Right ventricle myocardium superior (tissue), 1 donor: Measurements from ENCODE around the gene PTPRN2. TPM values are rescaled to one million over a fixed set of nuclear protein-coding genes. Genes with fewer than 3 reads are reported as not detected.
"Not testable (repeated sequence)": the region's sequence is repeated elsewhere in the genome, so short reads cannot be mapped to it uniquely, and the experiment has no call there.

Experiments used
- ATAC-seq: fragments of 200-7000 bp; cut with Tn5 transposase; one replicate; pipeline ENCODE4 v1.9.1; 2020; ENCODE audit warnings: mild to moderate bottlenecking; ENCODE audit not compliant: poor library complexity
- DNase-seq: peaks from one replicate; pipeline ENCODE4 v3.0.0-alpha.2; 2020
- intact Hi-C: fragments of 100-400 bp; cut with DNase I; formaldehyde crosslinking; loops from one replicate; pipeline ENCODE4 v1.11.2; 2022
- total RNA-seq: library from RNA; stranded (reverse); fragmentation: NEBNext Ultra II Directional; extraction: Animal tissue kit (Norgen Biotek cat#: 25700); gene quantifications from one replicate; pipeline ENCODE4 v1.2.1, GENCODE V29; 2021
- donor health status: DM: no; HTN: yes; CAD: no; lungs with severe emphysema.

Gene PTPRN2
- total RNA-seq, 1 donor from 2014 or later, result 1.2 TPM

DNA sequence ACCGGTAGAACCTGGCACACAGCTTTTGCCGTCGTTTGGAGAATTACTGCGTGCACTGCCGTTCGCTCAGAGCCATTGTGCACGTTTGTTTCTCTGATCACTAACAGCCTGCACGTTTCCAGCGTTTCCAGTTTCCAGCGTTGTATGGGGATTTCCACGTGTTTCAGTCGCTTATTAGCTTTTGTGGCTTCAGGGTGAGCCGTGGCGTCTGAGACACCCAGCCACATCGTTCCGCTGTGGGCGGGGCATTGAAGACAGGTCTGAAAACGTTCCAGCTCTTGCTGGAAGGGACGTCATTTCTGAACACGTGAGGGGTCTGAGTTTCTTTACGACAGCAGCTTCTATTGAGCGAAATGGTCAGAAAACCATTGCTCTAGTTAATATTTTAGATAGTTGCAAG is 1086.0 kb downstream of the PTPRN2 start:
- intact Hi-C loops, result no loop called here
- ATAC-seq, result no peak

DNA sequence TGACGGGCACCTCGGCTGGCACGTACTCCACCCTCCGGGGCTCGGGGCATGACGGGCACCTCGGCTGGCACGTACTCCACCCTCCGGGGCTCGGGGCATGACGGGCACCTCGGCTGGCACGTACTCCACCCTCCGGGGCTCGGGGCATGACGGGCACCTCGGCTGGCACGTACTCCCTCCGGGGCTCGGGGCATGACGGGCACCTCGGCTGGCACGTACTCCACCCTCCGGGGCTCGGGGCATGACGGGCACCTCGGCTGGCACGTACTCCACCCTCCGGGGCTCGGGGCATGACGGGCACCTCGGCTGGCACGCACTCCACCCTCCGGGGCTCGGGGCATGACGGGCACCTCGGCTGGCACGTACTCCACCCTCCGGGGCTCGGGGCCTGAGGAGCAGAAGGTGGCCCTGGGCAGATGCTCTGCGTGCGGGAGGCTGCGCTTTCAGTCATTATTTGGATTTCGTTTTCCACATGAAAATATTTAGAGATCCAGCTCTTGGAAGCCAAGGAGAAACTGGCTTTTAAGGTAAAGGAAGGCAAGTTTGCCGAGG is 1086.6 kb downstream of the PTPRN2 start:
- ATAC-seq, intact Hi-C loops: not testable (repeated sequence)
- DNase-seq, result peak; percentile 12

More for the DNA sequence above, 1086.0 kb downstream of the PTPRN2 start:
- peak; percentile 21 for DNase-seq

DNA sequence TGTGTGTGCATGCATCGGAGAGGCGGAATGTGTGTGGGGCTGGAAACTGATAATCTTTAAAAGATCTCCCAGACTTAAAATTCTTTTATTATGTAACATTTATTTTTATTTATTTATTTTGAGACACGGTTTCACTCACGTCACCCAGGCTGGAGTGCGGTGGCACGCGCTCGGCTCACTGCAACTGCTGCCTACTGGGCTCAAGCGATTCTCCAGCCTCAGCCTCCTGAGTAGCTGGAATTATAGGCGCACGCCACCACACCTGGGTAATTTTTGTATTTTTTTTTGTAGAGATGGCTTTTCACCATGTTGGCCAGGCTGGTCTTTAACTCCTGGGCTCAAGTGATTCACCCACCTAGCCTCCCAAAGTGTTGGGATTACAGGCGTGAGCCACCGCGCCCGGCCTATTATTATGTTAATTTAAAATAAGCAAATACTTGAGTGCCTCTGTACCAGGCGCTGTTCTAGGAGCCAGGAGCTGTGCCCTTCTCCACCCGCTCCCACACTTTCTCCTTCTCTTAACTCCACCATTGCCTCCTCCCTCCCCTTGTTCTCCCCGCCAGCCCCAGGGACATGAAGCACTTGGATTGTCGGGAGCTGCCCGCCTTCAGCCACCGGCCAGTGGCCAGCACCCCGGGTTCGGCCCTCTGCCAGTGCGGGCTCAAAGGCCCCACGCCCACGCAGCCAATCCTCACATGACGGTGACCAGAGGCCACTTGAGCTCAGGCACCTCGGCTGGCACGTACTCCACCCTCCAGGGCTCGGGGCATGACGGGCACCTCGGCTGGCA is 1087.3 kb downstream of the PTPRN2 start:
- no peak for ATAC-seq
- intact Hi-C loops, result no loop called here
- DNase-seq, result peak; percentile 31

DNA sequence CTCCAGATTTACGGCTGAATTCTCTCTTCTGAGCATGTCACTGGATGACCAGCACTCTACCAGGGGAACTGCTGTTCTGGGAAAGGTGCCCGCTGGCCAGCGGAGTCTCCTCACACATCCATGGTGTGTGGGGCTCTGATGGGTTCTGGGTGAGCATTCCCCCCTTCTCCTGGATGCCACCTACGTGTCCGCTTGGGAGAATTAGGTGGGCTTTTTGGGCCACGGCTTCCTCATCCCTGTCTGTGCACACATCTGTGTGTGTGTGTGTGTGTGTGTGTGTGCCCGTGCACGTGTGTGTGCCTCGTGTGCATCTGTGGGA is 1087.8 kb downstream of the PTPRN2 start:
- DNase-seq, result peak; percentile 33
- no peak for ATAC-seq
- intact Hi-C loops, result no loop called here

DNA sequence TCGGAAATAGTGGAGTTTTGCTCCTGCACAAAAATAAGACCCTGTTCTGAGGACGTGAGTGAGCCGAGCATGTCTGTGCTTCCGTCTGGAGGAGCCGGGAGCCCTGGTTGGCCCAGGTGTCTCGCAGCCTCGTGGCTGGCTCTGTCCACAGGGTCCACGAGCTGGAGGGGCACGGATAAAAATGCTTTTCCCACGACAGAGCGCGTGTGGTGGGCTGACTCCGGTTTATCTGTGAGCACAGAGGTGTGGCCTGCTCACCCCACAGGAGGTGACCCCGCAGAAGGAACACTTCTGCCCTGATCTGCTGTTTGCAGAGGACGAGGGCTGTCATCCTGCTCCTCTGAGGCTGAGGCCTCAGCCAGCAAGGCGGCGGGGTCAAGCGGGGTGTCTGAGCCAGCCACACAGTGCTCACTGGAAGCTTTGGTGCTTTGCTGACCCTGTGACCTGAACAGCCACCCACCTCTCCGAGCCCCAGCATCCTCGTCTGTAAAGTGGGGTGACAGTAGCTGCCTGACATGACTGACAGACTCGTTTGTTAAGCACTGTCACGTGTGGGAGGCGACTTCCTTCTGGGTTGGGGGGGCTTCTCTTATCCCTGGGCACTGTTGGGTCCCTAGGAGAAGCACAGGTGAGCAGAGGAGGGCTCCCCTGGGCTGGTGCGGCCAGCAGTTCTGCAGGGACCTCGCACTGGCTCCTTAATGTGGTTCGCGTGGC is 1088.3 kb downstream of the PTPRN2 start:
- intact Hi-C loops, result no loop called here
- DNase-seq (peak; percentile 23), ATAC-seq (no peak)

DNA sequence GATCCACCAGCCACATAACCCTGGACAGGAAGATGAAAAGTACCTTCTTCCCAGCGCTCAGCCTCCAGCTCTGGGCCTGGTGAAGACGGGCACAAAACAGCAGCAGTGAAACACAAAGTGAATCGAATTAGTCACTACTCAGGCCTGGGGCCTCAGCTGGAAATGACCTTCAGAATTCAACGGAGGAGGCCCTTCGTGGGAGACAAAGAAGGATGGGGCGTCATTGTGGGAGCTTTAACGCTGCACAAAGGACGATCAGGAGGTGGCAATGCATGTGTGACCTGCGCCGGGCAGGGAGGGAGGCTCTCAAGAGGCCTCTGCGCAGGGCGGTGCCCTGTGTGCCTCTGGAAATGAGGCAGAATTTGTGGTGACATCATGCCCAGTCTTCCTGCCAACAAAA is 1089.0 kb downstream of the PTPRN2 start:
- ATAC-seq, result no peak
- intact Hi-C loops, result no loop called here
- peak; percentile 6 for DNase-seq

DNA sequence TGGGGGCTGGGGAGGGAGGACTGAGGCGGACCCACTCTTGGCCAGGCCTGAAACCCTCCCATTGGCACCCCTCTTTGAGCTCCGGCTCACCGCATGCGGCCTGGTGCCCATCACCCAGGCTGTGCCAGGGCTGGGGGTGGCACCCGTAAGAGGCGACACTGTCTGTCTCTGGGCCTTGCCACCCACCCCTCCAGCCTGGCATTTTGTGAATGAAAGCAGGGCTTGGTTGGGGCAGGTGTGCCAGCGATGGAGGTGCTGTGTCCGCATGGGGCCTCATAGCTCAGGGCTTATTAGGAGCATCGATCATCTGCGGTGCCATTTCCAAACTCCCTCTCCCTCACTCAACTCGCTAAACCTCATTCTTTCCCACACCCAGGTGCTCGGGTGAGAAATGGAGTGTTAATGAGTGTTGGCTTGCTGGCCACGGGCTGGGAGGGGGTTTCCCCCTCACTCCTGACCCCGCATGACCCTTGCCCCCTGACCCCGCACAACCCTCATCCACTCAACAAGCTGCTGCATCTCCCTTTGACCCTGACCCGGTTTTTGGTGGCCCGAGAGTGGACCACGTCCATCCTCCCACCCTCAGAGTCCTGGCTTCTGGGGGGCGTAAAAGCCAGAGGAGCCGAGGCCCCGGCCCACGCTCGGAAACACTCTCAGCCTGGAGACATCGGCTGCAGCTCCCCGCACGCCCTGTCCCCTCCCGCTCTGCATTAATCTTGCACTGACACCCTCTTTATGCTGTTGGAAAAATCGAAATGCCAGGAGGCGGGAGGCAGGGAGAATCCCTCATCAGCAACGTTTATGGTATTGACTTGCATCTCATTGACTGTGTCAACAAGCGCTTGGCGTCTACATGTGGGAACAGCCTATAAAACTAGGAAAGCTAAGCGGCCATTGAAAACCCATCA is 1089.6 kb downstream of the PTPRN2 start:
- intact Hi-C loops, result no loop called here
- no peak for ATAC-seq
- peak; percentile 20 for DNase-seq

DNA sequence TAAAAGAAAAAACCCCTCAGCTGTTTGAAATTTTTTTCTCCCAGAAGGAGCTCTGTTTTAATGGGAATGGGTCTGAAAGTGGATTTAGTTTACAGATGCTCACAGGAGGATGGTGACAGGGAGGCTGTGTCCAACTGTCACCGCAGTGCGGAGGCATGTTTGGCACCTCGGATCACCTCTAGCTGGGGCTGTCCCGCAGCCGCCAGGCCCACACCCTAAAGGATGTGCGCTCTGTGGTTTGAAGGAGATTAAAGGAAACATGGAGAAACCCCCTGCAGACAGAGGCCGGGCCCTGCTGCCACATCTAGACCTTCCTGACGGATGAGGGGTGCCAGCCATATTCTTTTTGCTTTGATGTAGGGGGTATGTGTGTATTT is 1090.3 kb downstream of the PTPRN2 start:
- ATAC-seq, result no peak
- intact Hi-C loops, result no loop called here
- DNase-seq, result peak; percentile 13

DNA sequence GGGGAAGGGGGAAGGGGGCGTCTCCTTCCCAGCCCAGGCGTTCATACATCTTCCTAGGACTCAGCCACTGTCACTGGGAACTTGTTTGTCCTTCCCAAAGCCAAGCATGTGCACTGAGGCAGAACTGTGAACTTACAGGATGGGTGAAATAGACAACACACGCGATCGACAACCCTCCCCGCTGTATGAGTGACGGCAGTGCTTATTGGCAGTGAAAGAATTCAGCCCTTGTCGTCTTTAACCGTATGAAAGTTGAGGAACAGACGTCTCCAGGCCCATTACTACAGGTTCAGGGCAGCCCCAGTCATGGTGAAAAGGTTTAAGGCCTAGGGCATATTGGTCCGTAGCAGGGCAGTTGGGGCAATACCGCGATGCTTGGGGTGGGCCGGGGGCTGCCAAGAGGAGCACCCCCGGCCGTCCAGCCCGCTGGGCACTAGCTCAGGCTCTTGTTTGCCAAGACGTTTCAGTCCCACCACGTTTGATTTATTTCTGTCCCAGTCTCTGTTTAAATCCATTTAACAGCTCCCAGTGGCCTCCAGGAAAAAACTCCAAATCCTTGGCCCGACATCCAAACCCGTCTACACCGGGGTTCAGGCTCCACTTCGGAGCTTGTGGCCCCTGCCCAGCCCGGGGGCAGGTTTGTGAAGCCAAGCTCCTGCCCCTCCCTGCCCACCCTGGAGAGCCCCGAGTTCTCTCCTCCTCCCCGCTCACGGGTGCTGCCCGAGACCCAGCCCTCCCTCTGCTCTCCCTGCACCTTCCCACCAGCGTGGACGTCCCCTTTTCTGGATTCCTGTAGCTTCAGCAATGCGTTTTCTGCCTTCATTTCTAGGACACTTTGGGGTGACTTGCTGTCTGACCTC is 1091.0 kb downstream of the PTPRN2 start:
- ATAC-seq (no peak), DNase-seq (peak; percentile 31)
- intact Hi-C loops, result no loop called here

DNA sequence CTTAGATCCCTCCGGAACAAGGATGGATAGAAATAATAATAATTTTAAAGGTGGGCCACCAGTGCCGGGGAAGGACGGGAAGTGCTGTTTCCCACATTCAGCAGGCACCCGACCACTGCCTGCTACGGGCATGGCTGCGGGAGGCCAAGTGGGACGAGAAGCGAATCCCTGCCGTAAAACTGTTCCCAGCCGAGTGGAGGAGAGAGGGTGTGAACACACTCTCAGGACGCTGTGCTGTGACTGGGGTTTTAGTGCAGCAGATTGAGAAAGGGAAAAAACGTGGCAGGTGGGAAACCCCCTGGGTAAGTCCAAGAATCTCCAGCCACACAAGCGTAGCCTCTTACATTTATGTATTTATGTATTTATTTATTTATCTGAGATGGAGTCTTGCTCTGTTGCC is 1092.0 kb downstream of the PTPRN2 start:
- DNase-seq, result peak; percentile 26
- intact Hi-C loops, result no loop called here
- no peak for ATAC-seq

DNA sequence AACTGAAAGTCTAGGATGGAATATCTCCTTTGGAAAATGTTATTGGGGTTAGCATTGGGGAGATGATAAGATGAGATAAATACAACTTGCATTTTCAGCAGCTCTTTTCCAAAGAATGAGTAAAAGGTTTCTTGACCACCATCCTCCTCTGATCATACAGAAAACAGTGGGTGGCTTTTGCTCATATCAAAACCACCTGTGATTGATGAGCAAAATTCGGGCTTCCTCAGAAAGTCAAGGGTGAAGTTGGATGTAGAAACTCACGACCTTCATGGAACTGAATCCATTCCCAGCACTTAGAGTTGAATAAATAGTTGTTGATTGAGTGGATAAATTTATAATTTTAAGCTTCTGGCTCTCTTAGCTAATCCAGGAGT is 1092.5 kb downstream of the PTPRN2 start:
- no peak for ATAC-seq
- intact Hi-C loops, result no loop called here
- DNase-seq, result no peak

DNA sequence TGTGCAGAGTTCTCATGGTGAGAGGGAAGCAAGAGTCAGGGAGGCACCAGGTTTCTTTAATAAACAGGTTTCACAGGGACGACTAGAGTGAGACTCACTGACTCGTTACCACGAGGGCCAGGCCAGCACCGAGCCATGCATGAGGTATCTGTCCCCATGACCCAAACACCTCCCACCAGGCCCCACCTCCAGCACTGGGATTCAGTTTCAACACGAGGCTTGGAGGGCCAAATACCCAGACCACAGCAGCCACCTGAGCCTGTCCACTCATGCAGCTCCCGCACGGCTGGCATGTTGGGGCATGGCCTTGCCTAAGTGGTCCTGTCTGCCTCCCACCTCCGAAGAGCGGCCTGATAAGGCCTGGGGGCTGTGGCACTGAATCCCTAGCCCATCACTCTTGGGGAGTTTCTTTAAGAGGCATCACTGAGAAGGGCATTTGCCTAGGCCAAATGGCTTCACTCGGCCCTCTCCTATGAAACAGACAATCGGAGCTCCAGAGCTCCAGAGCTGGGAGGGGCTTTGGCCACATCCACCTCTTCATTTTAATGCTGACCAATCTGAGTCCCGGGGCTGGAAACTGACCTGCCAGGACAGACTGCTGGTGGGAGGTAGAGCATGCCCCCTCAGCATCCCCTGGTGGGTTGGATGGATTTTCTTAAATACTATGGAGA is 1093.0 kb downstream of the PTPRN2 start:
- DNase-seq, result peak; percentile 30
- intact Hi-C loops, result no loop called here
- no peak for ATAC-seq

DNA sequence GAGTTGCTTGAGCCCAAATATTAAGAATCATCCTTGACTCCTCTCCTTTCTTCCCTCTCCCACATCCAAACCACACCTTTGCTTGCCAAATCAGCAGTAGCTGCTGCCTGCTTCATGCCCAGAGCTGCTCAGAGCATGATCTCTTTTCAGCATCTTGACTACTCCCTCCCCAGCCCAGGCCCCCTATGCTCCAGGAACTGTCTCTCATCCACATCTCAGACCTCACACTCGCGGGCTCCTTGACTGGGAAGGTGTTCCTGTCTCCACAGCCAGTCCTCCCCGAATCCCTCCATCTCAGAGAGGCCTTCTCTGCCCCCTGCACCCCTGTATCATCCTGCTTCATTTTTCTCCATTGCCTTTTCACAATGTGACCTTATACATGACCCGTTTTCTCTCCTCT is 1093.8 kb downstream of the PTPRN2 start:
- DNase-seq, result peak; percentile 27
- intact Hi-C loops, result no loop called here

DNA sequence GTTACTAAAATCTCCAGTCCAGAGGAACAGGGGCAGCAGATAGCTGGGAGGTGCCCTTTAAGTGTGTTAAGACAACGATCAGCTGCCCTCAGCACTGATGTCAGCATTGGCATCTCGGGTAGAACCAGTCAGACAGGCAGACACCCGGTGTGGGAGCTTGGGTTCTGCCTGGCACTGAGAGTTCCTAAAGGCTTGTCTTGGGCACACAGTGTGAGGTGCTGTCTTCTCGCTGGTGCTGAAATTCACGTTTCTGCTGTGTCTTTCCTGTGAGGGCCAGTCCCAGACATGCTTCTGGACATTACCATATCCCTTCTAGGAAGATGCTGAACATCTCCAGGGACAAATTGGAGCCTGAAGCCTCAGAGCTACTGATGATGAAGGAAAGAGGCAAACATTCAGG is 1094.6 kb downstream of the PTPRN2 start:
- ATAC-seq (no peak), DNase-seq (peak; percentile 10)
- intact Hi-C loops, result no loop called here

More for the DNA sequence above, 1093.8 kb downstream of the PTPRN2 start:
- ATAC-seq, result no peak

DNA sequence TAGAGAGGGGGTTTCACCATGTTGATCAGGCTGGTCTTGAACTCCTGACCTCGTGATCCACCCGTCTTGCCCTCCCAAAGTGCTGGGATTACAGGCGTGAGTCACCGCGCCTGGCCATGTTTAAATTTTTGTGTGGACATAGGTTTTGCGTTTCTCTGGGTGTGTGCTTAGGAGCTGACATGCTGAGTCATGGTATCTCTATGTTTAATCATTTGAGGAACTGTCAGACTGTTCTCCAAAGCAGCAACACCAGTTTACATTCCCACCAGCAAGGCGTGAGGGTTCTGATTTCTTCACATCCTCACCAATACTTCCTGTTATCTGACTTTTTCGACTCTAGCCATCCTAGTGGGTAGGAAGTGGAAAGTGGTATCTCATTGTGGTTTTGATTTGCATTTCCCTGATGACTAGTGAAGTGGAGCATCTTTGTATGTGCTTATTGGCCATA is 1097.1 kb downstream of the PTPRN2 start:
- ATAC-seq, result peak; percentile 12
- no peak for DNase-seq
- intact Hi-C loops, result no loop called here

DNA sequence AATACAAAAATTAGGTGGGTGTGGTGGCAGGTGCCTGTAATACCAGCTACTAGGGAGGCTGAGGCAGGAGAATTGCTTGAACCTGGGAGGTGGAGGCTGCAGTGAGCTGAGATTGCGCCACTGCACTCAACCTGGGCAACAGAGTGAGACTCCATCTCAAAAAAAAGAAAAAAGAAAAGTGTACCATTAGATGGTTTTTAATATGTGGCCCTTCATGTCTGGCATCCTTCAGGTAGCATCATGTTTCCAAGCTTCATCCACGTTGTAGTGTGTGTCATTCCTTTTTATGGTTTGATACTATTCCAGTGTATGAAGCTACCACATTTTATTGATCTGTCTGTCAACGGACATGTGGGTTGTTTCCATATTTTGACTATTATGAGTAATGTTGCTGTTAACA is 1097.8 kb downstream of the PTPRN2 start:
- ATAC-seq, intact Hi-C loops: not testable (repeated sequence)
- peak; percentile 3 for DNase-seq
